Upper lobe of left lung (tissue), 6 donors: ENCODE results near the gene ZGLP1. TPM values are rescaled to one million over a fixed set of nuclear protein-coding genes. Genes with fewer than 3 reads are reported as not detected.

Experiments
- ATAC-seq, 2 donors: fragments of 200-7000 bp; cut with Tn5 transposase; one replicate each; pipeline ENCODE4 v1.9.1; 2022; ENCODE audit warnings: mild to moderate bottlenecking in 2 of 2, moderate library complexity in 2 of 2; ENCODE audit not compliant: low FRiP score in 2 of 2
- DNase-seq, 2 donors: peaks; one replicate each; pipeline ENCODE4 v3.0.0-alpha.2; 2019 to 2020
- H3K27ac ChIP-seq, 4 donors: fragments of 200-600 bp; sonication (generic); one replicate each; pipeline ENCODE4 v1.5.1; 2016 to 2019
- H3K27me3 ChIP-seq, 4 donors: fragments of 200-600 bp; sonication (generic); one replicate each; pipeline ENCODE4 v1.5.1; 2017 to 2019
- H3K36me3 ChIP-seq, 4 donors: fragments of 200-600 bp; sonication (generic); one replicate each; pipeline ENCODE4 v1.5.1; 2016 to 2019
- H3K4me1 ChIP-seq, 4 donors: fragments of 200-600 bp; sonication (generic); one replicate each; pipeline ENCODE4 v1.5.1; 2018 to 2019
- H3K4me3 ChIP-seq, 4 donors: fragments of 200-600 bp; sonication (generic); one replicate each; pipeline ENCODE4 v1.5.1; 2017 to 2019; ENCODE audit warnings: mild to moderate bottlenecking in 2 of 4, moderate library complexity in 1 of 4
- H3K9me3 ChIP-seq, 4 donors: fragments of 200-600 bp; sonication (generic); one replicate each; pipeline ENCODE4 v1.5.1; 2018 to 2019
- CTCF ChIP-seq, 6 experiments: fragments of 450-650 bp in 4 of 6; fragments of 200-600 bp in 2 of 6; sonication (generic) in 2 of 6; IDR thresholded peaks; one replicate each; pipeline ENCODE4 v1.5.1; 2016 to 2019; ENCODE audit warnings: antibody characterized with exemption in 6 of 6
- EP300 ChIP-seq, 4 donors: sonication (generic); formaldehyde crosslinking; IDR thresholded peaks; one replicate each; pipeline ENCODE4 v1.5.1; 2017; ENCODE audit warnings: antibody characterized with exemption in 4 of 4, control low read depth in 2 of 4
- POLR2A ChIP-seq, 4 donors: fragments of 450-650 bp; IDR thresholded peaks; one replicate each; pipeline ENCODE4 v1.5.1; 2016 to 2017; ENCODE audit warnings: antibody characterized with exemption in 4 of 4, mild to moderate bottlenecking in 2 of 4
- POLR2AphosphoS5 ChIP-seq, 2 donors: sonication (generic); formaldehyde crosslinking; IDR thresholded peaks; one replicate each; pipeline ENCODE4 v1.5.1; 2017; ENCODE audit warnings: antibody characterized with exemption in 2 of 2
- WGBS, 2 donors: methylation state at CpG; one replicate each; pipeline ENCODE4 v1.1.5; 2017 to 2018; 5-methylcytosine and 5-hydroxymethylcytosine counted together
- total RNA-seq, 6 donors: library from RNA; depleted of rRNA in 4 of 6; stranded (reverse); fragments of >200 nt in 4 of 6; gene quantifications; one replicate each; pipeline versions ENCODE4 v1.1.0 to v1.2.1, GENCODE V29; 2016 to 2021
- donor health status: DM: no; HTN: no; CAD: no; lungs with moderate emphysema.
- donor health status: DM: no; HTN: yes; CAD: no; lungs with severe emphysema.

Gene ZGLP1
- total RNA-seq, 6 donors from 2014 or later = 1.8 to 21.6 (median 5.4) TPM

- H3K9me3 ChIP-seq = no peaks in the 10 kb centered on the region
- DNase-seq = no peak
- peaks cover 9 to 20% (median 16%) of the 10 kb centered on the region in 4 donors for H3K4me1 ChIP-seq
- H3K36me3 ChIP-seq = peaks cover 28 to 79% (median 68%) of the 10 kb centered on the region in 4 donors
- 87 to 90% methylated on average over 8 to 13 of the region's 13 CpGs for whole genome bisulfite sequencing, 2 donors
- TF ChIP-seq CTCF (IDR thresholded peaks at IDR 0.05) = no peak
- TF ChIP-seq POLR2AphosphoS5 (IDR thresholded peaks at IDR 0.05) = no peak
- no peak for TF ChIP-seq POLR2A (IDR thresholded peaks at IDR 0.05)
- no peak for TF ChIP-seq EP300 (IDR thresholded peaks at IDR 0.05)
- no peak overlapping the region for H3K27ac ChIP-seq
- ATAC-seq = no peak
- H3K27me3 ChIP-seq = no peaks in the 10 kb centered on the region
- H3K4me3 ChIP-seq = no peak overlapping the region
These were observed 9.4 kb upstream of the ZGLP1 start for GRCh38 chr19:10318807-10319682.

GRCh38 chr19:10317857-10318462, 8.3 kb upstream of the ZGLP1 start:
- peaks cover 27 to 69% (median 60%) of the 10 kb centered on the region in 4 donors for H3K36me3 ChIP-seq
- TF ChIP-seq EP300 (IDR thresholded peaks at IDR 0.05) (no peak), POLR2A (IDR thresholded peaks at IDR 0.05) (no peak), CTCF (IDR thresholded peaks at IDR 0.05) (no peak), POLR2AphosphoS5 (IDR thresholded peaks at IDR 0.05) (no peak)
- 94 to 95% methylated on average over 11 to 15 of the region's 15 CpGs for WGBS, 2 donors
- ATAC-seq (no peak), DNase-seq (peak in 1 of 2 donors; percentile 57)
- no peaks in the 10 kb centered on the region for H3K27me3 ChIP-seq
- H3K4me1 ChIP-seq = peaks cover 9 to 20% (median 16%) of the 10 kb centered on the region in 4 donors
- no peak overlapping the region for H3K4me3 ChIP-seq
- no peak overlapping the region for H3K27ac ChIP-seq
- H3K9me3 ChIP-seq = no peaks in the 10 kb centered on the region

- Histone ChIP-seq H3K4me3 (no peak overlapping the region), H3K4me1 (peaks cover 9 to 20% (median 16%) of the 10 kb centered on the region in 4 donors), H3K27ac (no peak overlapping the region), H3K27me3 (no peaks in the 10 kb centered on the region), H3K9me3 (no peaks in the 10 kb centered on the region), H3K36me3 (peaks cover 21 to 62% (median 53%) of the 10 kb centered on the region in 4 donors)
- TF ChIP-seq POLR2AphosphoS5 (IDR thresholded peaks at IDR 0.05) = no peak
- no peak for TF ChIP-seq EP300 (IDR thresholded peaks at IDR 0.05)
- TF ChIP-seq CTCF (IDR thresholded peaks at IDR 0.05) = no peak
- no peak for TF ChIP-seq POLR2A (IDR thresholded peaks at IDR 0.05)
- no peak for ATAC-seq
- DNase-seq = peak in 1 of 2 donors; percentile 73
- WGBS, 2 donors = 83 to 88% methylated on average over 18 to 19 of the region's 29 CpGs
These were observed 7.6 kb upstream of the ZGLP1 start for GRCh38 chr19:10317045-10317856.

GRCh38 chr19:10316229-10317044, 6.8 kb upstream of the ZGLP1 start:
- Histone ChIP-seq H3K9me3 (no peaks in the 10 kb centered on the region), H3K4me3 (peak overlapping the region in 3 of 4 donors; percentile 84 to 90 (median 87)), H3K27me3 (no peaks in the 10 kb centered on the region), H3K36me3 (peaks cover 17 to 54% (median 45%) of the 10 kb centered on the region in 4 donors), H3K27ac (peak overlapping the region in 3 of 4 donors; percentile 10 to 78 (median 50)), H3K4me1 (peaks cover 9 to 20% (median 16%) of the 10 kb centered on the region in 4 donors)
- TF ChIP-seq POLR2AphosphoS5 (IDR thresholded peaks at IDR 0.05) (no peak), POLR2A (IDR thresholded peaks at IDR 0.05) (no peak), EP300 (IDR thresholded peaks at IDR 0.05) (no peak), CTCF (IDR thresholded peaks at IDR 0.05) (no peak)
- DNase-seq (no peak), ATAC-seq (no peak)
- WGBS, 2 donors = 73 to 76% methylated on average over 11 to 19 of the region's 19 CpGs
